GM12801 (cell line): Measurements from ENCODE around the gene BMPR2.

Experiments
- CTCF ChIP-seq: IDR thresholded peaks from one replicate; pipeline ENCODE4 v1.5.1; 2011; ENCODE audit warnings: control low read depth; ENCODE audit not compliant: insufficient read length; ENCODE audit errors: extremely low read depth

The BMPR2 gene

GRCh38 chr2:202346180-202346579 lies 29.9 kb upstream of the BMPR2 start:
- TF ChIP-seq CTCF = no peak

- no peak for TF ChIP-seq CTCF
Observed at GRCh38 chr2:202353430-202353829, 22.7 kb upstream of the BMPR2 start.

GRCh38 chr2:202355993-202356505 lies 20.1 kb upstream of the BMPR2 start:
- no peak for TF ChIP-seq CTCF

GRCh38 chr2:202360646-202361045 lies 15.5 kb upstream of the BMPR2 start:
- TF ChIP-seq CTCF = no peak

- no peak for TF ChIP-seq CTCF
Observed at GRCh38 chr2:202361108-202361507, 15.0 kb upstream of the BMPR2 start.

- TF ChIP-seq CTCF = no peak
Observed at GRCh38 chr2:202373490-202373889, 2.6 kb upstream of the BMPR2 start.

GRCh38 chr2:202375033-202375608 lies 1.0 kb upstream of the BMPR2 start:
- TF ChIP-seq CTCF = no peak
